Spleen (tissue), 7 donors: ENCODE results near the gene PBX1.

Experiments
- POLR2A ChIP-seq, 3 donors: fragments of 450-650 bp; IDR thresholded peaks; one replicate each; pipeline ENCODE4 v1.5.1; 2017; ENCODE audit warnings: antibody characterized with exemption in 3 of 3, mild to moderate bottlenecking in 1 of 3
- TF ChIP-seq, protein P1 (sequence below), 11 experiments: fragments of 200-600 bp in 7 of 11; fragments of 450-650 bp in 4 of 11; sonication (generic) in 4 of 11; IDR thresholded peaks in 8 of 11; conservative IDR thresholded peaks in 3 of 11; 1 replicate in 7 of 11; 2 replicates in 4 of 11; pipeline versions ENCODE4 v1.4.0 to v1.8.0; 2016 to 2021; ENCODE audit warnings: antibody characterized with exemption in 11 of 11, inconsistent platforms in 4 of 11, mild to moderate bottlenecking in 1 of 11
- donor health status: DM: no; HTN: no; CAD: no; lungs with moderate emphysema.
- donor health status: DM: no; HTN: no; CAD: no.
- donor health status: DM: no; HTN: no; CAD: no.

DNA sequence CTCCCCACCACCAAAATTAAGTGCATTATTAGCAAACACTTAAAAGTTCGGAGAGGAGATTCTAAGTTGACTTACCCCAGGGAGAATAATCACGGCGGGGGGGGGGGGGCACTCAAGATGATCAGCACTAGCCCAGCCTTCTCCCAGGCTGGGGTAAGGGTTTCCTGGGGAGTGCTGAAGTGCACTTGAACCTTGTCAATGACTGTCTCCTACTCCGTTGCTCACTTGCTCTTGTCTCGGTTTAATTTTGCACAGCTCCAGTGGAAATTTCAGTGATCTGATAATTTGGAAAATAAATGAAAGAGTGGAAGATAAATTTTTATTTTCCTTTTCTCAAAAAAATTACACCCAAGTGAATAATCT is 59.2 kb downstream of the PBX1 start:
- TF ChIP-seq, protein P1, sequence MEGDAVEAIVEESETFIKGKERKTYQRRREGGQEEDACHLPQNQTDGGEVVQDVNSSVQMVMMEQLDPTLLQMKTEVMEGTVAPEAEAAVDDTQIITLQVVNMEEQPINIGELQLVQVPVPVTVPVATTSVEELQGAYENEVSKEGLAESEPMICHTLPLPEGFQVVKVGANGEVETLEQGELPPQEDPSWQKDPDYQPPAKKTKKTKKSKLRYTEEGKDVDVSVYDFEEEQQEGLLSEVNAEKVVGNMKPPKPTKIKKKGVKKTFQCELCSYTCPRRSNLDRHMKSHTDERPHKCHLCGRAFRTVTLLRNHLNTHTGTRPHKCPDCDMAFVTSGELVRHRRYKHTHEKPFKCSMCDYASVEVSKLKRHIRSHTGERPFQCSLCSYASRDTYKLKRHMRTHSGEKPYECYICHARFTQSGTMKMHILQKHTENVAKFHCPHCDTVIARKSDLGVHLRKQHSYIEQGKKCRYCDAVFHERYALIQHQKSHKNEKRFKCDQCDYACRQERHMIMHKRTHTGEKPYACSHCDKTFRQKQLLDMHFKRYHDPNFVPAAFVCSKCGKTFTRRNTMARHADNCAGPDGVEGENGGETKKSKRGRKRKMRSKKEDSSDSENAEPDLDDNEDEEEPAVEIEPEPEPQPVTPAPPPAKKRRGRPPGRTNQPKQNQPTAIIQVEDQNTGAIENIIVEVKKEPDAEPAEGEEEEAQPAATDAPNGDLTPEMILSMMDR (IDR thresholded peaks at IDR 0.05 in 8 of 11, conservative IDR thresholded peaks at IDR 0.05 in 3 of 11): no peak
- no peak for TF ChIP-seq POLR2A (IDR thresholded peaks at IDR 0.05)
